Activated CD8-positive, alpha-beta memory T cell treated with anti-CD3 and anti-CD28 coated beads, Interleukin-2, amount 10 ng/mL, durations not matched to agents 7 days and 5 days (primary cell): ENCODE results near the gene TUB. TPM values are rescaled to one million over a fixed set of nuclear protein-coding genes. Genes with fewer than 3 reads are reported as not detected.

Source experiments
- ATAC-seq: fragments of 150-1000 bp; cut with Tn5 transposase; one replicate; pipeline ENCODE4 v1.10.0; 2021; ENCODE audit warnings: moderate library complexity
- CTCF ChIA-PET: fragments of 350-600 bp; sonication (Branson Sonifier 250); formaldehyde crosslinking; loops from one replicate; lab custom pipeline; 2021; ENCODE audit warnings: antibody characterized with exemption; lab: Charles Lee
- DNase-seq: peaks from one replicate; pipeline ENCODE4 v3.0.0-alpha.2; 2020
- H3K27ac Mint-ChIP-seq: one replicate; pipeline ENCODE4 v1.8.0; 2021; ENCODE audit warnings: mild to moderate bottlenecking, mixed read lengths
- H3K27me3 Mint-ChIP-seq: one replicate; pipeline ENCODE4 v1.8.0; 2021; ENCODE audit warnings: mixed read lengths
- H3K36me3 Mint-ChIP-seq: one replicate; pipeline ENCODE4 v1.8.0; 2021; ENCODE audit warnings: mild to moderate bottlenecking, mixed read lengths
- H3K4me1 Mint-ChIP-seq: one replicate; pipeline ENCODE4 v1.8.0; 2021; ENCODE audit warnings: mixed read lengths
- H3K4me3 Mint-ChIP-seq: one replicate; pipeline ENCODE4 v1.8.0; 2021; ENCODE audit warnings: mild to moderate bottlenecking, moderate library complexity, mixed read lengths
- H3K9me3 Mint-ChIP-seq: one replicate; pipeline ENCODE4 v1.8.0; 2022; ENCODE audit warnings: low read depth, mixed read lengths
- total RNA-seq, 2 experiments: library from RNA; stranded (reverse); gene quantifications; one replicate each; pipeline ENCODE4 v1.2.3, GENCODE V29; 2021

The TUB gene
- total RNA-seq, 2 experiments from 2014 or later = 0.07 to 0.09 TPM

- CTCF ChIA-PET = interaction anchor here (2.2 kb wide), 1 partner anchor 9 kb away, joined by 6 read pairs; no protein-coding TSS in a partner anchor
- no peak for DNase-seq
- no peaks in the 10 kb centered on the region for H3K4me1 Mint-ChIP-seq
- no peaks in the 10 kb centered on the region for H3K9me3 Mint-ChIP-seq
- ATAC-seq = no peak
- no peak overlapping the region for H3K27ac Mint-ChIP-seq
- H3K36me3 Mint-ChIP-seq = no peaks in the 10 kb centered on the region
- H3K27me3 Mint-ChIP-seq = peaks cover 48% of the 10 kb centered on the region
- no peak overlapping the region for H3K4me3 Mint-ChIP-seq
Measured at GRCh38 chr11:8081591-8082250, 710 bp downstream of the TUB start.

DNA sequence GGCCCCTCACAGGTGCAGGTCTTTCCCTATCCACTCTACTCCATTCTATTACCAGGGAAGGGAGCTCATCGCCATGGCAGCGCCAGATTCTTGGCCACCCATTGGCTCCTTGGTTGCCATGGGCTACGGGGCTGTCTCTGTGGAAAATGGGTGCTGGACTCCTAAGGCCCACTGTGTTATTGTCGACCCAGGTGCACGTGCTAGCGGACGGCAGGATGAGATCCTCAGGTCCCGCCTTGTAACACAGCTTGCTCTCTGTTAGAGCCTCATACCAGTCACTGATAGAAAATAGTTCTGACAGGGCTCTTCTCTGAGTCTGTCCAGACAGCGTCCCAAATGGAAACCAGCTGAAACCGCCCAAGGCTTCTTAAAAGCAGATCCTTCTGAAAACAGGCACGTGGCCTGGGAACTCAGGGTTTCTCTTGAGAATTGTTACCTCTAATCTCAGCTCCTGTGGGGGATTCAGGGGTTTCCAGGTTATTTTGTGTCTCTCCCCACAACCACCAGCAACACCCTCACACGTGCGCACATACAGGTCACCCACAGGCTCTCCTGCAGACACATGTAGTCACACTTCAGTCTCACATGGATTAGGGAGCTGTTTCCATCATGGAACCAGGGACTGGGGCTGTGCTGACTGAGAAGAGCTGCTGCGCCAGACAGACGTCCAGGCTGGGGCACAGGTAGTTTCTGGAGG is 1.5 kb downstream of the TUB start:
- H3K4me3 Mint-ChIP-seq = no peak overlapping the region
- H3K4me1 Mint-ChIP-seq = no peaks in the 10 kb centered on the region
- H3K9me3 Mint-ChIP-seq = no peaks in the 10 kb centered on the region
- H3K36me3 Mint-ChIP-seq = no peaks in the 10 kb centered on the region
- no peak for DNase-seq
- no peak for ATAC-seq
- peaks cover 48% of the 10 kb centered on the region for H3K27me3 Mint-ChIP-seq
- CTCF ChIA-PET = no interaction called here
- no peak overlapping the region for H3K27ac Mint-ChIP-seq

DNA sequence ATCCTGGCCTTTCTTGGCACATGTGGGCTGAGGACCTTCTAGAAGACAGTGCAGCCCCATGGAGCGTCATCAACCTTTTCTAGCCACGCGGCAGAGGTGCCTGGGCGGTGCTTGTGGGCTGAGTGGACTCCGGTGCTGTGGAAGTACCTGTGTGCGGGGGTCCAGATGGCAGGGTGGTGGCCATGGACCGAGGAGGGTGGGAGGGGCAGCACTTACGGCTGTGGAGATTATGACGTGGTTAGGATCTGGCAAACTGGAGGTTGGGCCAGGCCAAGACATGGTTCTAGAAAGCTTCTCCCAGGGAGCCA is 2.0 kb downstream of the TUB start:
- no peak for DNase-seq
- Mint-ChIP-seq H3K27ac (no peak overlapping the region), H3K4me1 (no peaks in the 10 kb centered on the region), H3K27me3 (peaks cover 48% of the 10 kb centered on the region), H3K9me3 (no peaks in the 10 kb centered on the region), H3K36me3 (no peaks in the 10 kb centered on the region), H3K4me3 (no peak overlapping the region)
- ATAC-seq = no peak
- CTCF ChIA-PET = no interaction called here

GRCh38 chr11:8083871-8084281 is 2.9 kb downstream of the TUB start:
- H3K9me3 Mint-ChIP-seq = no peaks in the 10 kb centered on the region
- H3K4me3 Mint-ChIP-seq = no peak overlapping the region
- H3K27me3 Mint-ChIP-seq = peaks cover 42% of the 10 kb centered on the region
- no peak for DNase-seq
- CTCF ChIA-PET = no interaction called here
- no peaks in the 10 kb centered on the region for H3K36me3 Mint-ChIP-seq
- no peak overlapping the region for H3K27ac Mint-ChIP-seq
- H3K4me1 Mint-ChIP-seq = no peaks in the 10 kb centered on the region
- ATAC-seq = no peak

DNA sequence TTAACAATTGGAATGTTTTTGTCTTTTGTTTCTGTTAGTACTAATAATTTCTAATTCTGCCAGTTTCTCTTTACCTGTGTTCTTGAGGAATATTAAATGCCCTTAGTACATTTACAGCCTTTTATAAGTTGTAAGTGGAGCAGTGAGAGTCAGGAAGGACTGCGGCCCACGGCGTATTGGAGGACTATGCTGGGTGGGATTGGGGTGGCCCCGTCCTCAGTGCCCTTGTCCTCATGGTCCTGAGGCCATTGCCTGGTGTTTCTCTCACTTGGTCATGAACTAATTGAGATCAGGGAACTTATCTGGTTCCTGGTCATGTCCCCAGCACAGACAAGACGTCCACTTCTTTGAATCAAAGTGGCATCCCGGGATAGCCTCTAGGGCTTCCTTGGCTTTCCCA is 3.3 kb downstream of the TUB start:
- ATAC-seq (no peak), DNase-seq (no peak)
- H3K27ac Mint-ChIP-seq = no peak overlapping the region
- H3K9me3 Mint-ChIP-seq = no peaks in the 10 kb centered on the region
- H3K4me3 Mint-ChIP-seq = no peak overlapping the region
- CTCF ChIA-PET = no interaction called here
- H3K27me3 Mint-ChIP-seq = peaks cover 40% of the 10 kb centered on the region
- no peaks in the 10 kb centered on the region for H3K36me3 Mint-ChIP-seq
- no peaks in the 10 kb centered on the region for H3K4me1 Mint-ChIP-seq

DNA sequence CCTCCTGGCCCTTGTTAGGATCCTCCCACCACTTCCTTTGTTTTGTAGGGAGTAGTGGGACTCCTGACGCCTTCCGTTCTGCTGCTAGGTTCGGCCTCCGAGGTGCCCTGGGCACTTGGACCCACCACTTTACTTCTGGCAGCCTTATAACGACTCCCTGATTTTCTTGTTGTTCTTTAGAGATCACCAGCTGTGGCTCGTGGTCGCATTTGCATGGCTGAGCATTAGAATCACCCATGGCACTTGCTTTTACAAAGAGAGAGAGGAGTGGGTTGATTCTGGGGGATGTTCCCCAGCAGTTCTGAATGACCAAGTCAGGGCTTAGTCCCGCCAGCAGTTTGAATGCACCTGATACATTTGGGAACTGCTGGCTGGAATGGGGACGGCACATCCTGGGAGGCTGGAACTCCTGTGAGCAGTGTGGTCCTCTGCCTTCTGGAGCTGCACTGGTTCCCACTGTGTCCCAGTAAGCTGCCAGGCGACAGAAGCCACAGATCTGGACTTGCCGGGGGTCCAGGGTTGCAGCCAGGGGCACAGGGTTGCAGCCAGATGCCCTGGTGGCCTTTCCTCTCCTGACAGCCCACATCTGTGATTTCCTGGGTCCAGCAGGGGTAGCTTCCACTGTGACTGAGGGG is 4.1 kb downstream of the TUB start:
- no peak for ATAC-seq
- CTCF ChIA-PET = no interaction called here
- peaks cover 33% of the 10 kb centered on the region for H3K27me3 Mint-ChIP-seq

GRCh38 chr11:8086001-8086479 is 5.0 kb downstream of the TUB start:
- no peaks in the 10 kb centered on the region for H3K4me1 Mint-ChIP-seq
- H3K36me3 Mint-ChIP-seq = no peaks in the 10 kb centered on the region
- no peak for DNase-seq
- H3K27me3 Mint-ChIP-seq = peaks cover 26% of the 10 kb centered on the region
- CTCF ChIA-PET = interaction anchor here (0.5 kb wide), 1 partner anchor 36 kb away, joined by 3 read pairs; no protein-coding TSS in a partner anchor
- H3K9me3 Mint-ChIP-seq = no peaks in the 10 kb centered on the region
- H3K27ac Mint-ChIP-seq = no peak overlapping the region
- no peak for ATAC-seq
- H3K4me3 Mint-ChIP-seq = no peak overlapping the region

More for the DNA sequence above, 4.1 kb downstream of the TUB start:
- Mint-ChIP-seq H3K36me3 (no peaks in the 10 kb centered on the region), H3K4me3 (no peak overlapping the region), H3K4me1 (no peaks in the 10 kb centered on the region), H3K9me3 (no peaks in the 10 kb centered on the region), H3K27ac (no peak overlapping the region)
- DNase-seq = no peak

GRCh38 chr11:8086571-8086970 is 5.6 kb downstream of the TUB start:
- no peaks in the 10 kb centered on the region for H3K36me3 Mint-ChIP-seq
- no peaks in the 10 kb centered on the region for H3K9me3 Mint-ChIP-seq
- no peak overlapping the region for H3K27ac Mint-ChIP-seq
- no peaks in the 10 kb centered on the region for H3K4me1 Mint-ChIP-seq
- CTCF ChIA-PET = interaction anchor here (0.9 kb wide), 1 partner anchor 13 kb away, joined by 3 read pairs; no protein-coding TSS in a partner anchor
- H3K27me3 Mint-ChIP-seq = peaks cover 25% of the 10 kb centered on the region
- no peak for ATAC-seq
- DNase-seq = no peak
- H3K4me3 Mint-ChIP-seq = no peak overlapping the region

GRCh38 chr11:8087185-8087584 is 6.2 kb downstream of the TUB start:
- Mint-ChIP-seq H3K4me3 (no peak overlapping the region), H3K4me1 (no peaks in the 10 kb centered on the region), H3K27ac (no peak overlapping the region), H3K27me3 (peaks cover 19% of the 10 kb centered on the region), H3K9me3 (no peaks in the 10 kb centered on the region), H3K36me3 (no peaks in the 10 kb centered on the region)
- CTCF ChIA-PET = interaction anchor here (0.9 to 14.7 kb wide), 3 partner anchors 12 to 80 kb away, joined by 3 to 210 read pairs (median 173); no protein-coding TSS in a partner anchor
- ATAC-seq (peak; percentile 20), DNase-seq (no peak)

- H3K27ac Mint-ChIP-seq = no peak overlapping the region
- H3K4me3 Mint-ChIP-seq = no peak overlapping the region
- no peaks in the 10 kb centered on the region for H3K4me1 Mint-ChIP-seq
- no peak for ATAC-seq
- H3K36me3 Mint-ChIP-seq = no peaks in the 10 kb centered on the region
- no peak for DNase-seq
- no peaks in the 10 kb centered on the region for H3K9me3 Mint-ChIP-seq
- H3K27me3 Mint-ChIP-seq = peaks cover 13% of the 10 kb centered on the region
- CTCF ChIA-PET = interaction anchor here (1.1 to 14.7 kb wide), 3 partner anchors 11 to 80 kb away, joined by 6 to 210 read pairs (median 173); no protein-coding TSS in a partner anchor
Measured at GRCh38 chr11:8087756-8088155, 6.7 kb downstream of the TUB start.

GRCh38 chr11:8089791-8090510 is 8.9 kb downstream of the TUB start:
- Mint-ChIP-seq H3K4me3 (no peak overlapping the region), H3K9me3 (no peaks in the 10 kb centered on the region), H3K27ac (no peak overlapping the region), H3K27me3 (peaks cover 2% of the 10 kb centered on the region), H3K36me3 (no peaks in the 10 kb centered on the region), H3K4me1 (no peaks in the 10 kb centered on the region)
- CTCF ChIA-PET = interaction anchor here (0.7 to 14.7 kb wide), 9 partner anchors 9 to 183 kb away, joined by 3 to 210 read pairs (median 6); partner anchors contain the start of gene TUB
- ATAC-seq (no peak), DNase-seq (no peak)

DNA sequence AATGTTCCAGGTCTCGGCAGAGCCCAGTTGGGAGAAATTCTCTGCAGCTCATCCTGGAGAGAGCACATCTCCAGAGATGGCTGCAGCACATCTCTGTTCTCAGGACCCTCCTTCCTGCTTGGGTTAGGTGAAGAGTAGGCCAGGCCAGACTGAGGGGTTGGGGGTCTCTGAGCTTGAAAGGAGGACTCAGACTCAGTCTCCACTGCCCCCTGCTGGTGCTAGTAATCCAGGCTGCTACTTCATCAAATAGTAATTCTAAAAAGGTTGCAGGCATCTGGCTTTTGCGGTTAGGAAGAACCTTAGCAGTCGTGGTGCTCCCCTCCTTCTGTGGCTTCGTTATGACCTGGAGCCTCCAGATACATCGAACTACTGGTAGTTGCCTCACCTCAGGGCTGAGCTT is 9.7 kb downstream of the TUB start:
- Mint-ChIP-seq H3K36me3 (no peaks in the 10 kb centered on the region), H3K27me3 (no peaks in the 10 kb centered on the region), H3K4me1 (no peaks in the 10 kb centered on the region), H3K4me3 (no peak overlapping the region), H3K9me3 (no peaks in the 10 kb centered on the region), H3K27ac (no peak overlapping the region)
- CTCF ChIA-PET = interaction anchor here (0.7 to 14.7 kb wide), 10 partner anchors 8 to 207 kb away, joined by 3 to 210 read pairs (median 5); partner anchors contain the start of gene TUB
- ATAC-seq = no peak
- DNase-seq = peak; percentile 52

- DNase-seq (no peak), ATAC-seq (no peak)
- no peaks in the 10 kb centered on the region for H3K27me3 Mint-ChIP-seq
- no peak overlapping the region for H3K27ac Mint-ChIP-seq
- CTCF ChIA-PET = interaction anchor here (0.8 to 14.7 kb wide), 7 partner anchors 7 to 208 kb away, joined by 3 to 210 read pairs (median 9); partner anchors contain the start of gene TUB
- H3K4me1 Mint-ChIP-seq = no peaks in the 10 kb centered on the region
- no peaks in the 10 kb centered on the region for H3K36me3 Mint-ChIP-seq
- no peak overlapping the region for H3K4me3 Mint-ChIP-seq
- H3K9me3 Mint-ChIP-seq = no peaks in the 10 kb centered on the region
Measured at GRCh38 chr11:8091721-8092120, 10.7 kb downstream of the TUB start.
